Measurements from ENCODE around the gene LRTM2. TPM values are rescaled to one million over a fixed set of nuclear protein-coding genes. Genes with fewer than 3 reads are reported as not detected.

Gene LRTM2
- polyA plus RNA-seq, 1 donor (not counting 4 experiments of a cell fraction or from before 2014, with no cell fraction given), result not detected

- no peaks in the 10 kb centered on the region for H3K36me3 ChIP-seq (ENCODE audit: control insufficient read depth in 2 of 2, extremely low read depth in 1 of 2, insufficient read depth in 2 of 2, low read length in 2 of 2)
- H3K9me1 ChIP-seq (ENCODE audit: control insufficient read depth, extremely low read depth, insufficient read depth, low read length), result no peaks in the 10 kb centered on the region
- H2AFZ ChIP-seq (ENCODE audit: control insufficient read depth, low read length), result no peak overlapping the region
- no peaks in the 10 kb centered on the region for H3K27me3 ChIP-seq (ENCODE audit: control insufficient read depth, extremely low read depth, insufficient read depth, low read length)
- no peak overlapping the region for H3K4me2 ChIP-seq (ENCODE audit: control insufficient read depth, extremely low read depth, insufficient read depth, low read depth, low read length)
- FAIRE-seq, result no peak
- H3K4me3 ChIP-seq (ENCODE audit: control insufficient read depth in 2 of 3, extremely low read depth in 1 of 3, insufficient read depth in 2 of 3, low read depth in 1 of 3, low read length in 3 of 3), result no peak overlapping the region
- TF ChIP-seq CTCF (optimal IDR thresholded peaks at IDR 0.05 in 1 of 3, IDR thresholded peaks at IDR 0.05 in 1 of 3, conservative IDR thresholded peaks at IDR 0.05 in 1 of 3; ENCODE audit: extremely low read depth in 1 of 3, insufficient read depth in 2 of 3, low read length in 3 of 3), result no peak
- no peak for TF ChIP-seq EZH2 (IDR thresholded peaks at IDR 0.05; ENCODE audit: low read length)
- H4K20me1 ChIP-seq (ENCODE audit: control insufficient read depth, extremely low read depth, insufficient read depth, low read length), result no peaks in the 10 kb centered on the region
- H3K79me2 ChIP-seq (ENCODE audit: control insufficient read depth, insufficient read depth, low read length), result no peaks in the 10 kb centered on the region
- dilution Hi-C loops (cut with MboI; ENCODE audit: extremely low pct_ligation_motif_present, low sequenced_read_pairs), result no loop called here
- H3K9me3 ChIP-seq (ENCODE audit: control insufficient read depth, low read depth, low read length), result no peaks in the 10 kb centered on the region
- no peak overlapping the region for H3K9ac ChIP-seq (ENCODE audit: control insufficient read depth, extremely low read depth, insufficient read depth, low read length)
- no peak for DNase-seq (ENCODE audit: low read depth, low spot score)
- H3K27ac ChIP-seq (ENCODE audit: control insufficient read depth, insufficient read depth, low read length), result no peak overlapping the region
- no peaks in the 10 kb centered on the region for H3K4me1 ChIP-seq (ENCODE audit: control insufficient read depth, extremely low read depth, insufficient read depth, low read length)
Measured at GRCh38 chr12:1807087-1807860, 13.1 kb upstream of the LRTM2 start.

GRCh38 chr12:1808036-1808797 is 12.1 kb upstream of the LRTM2 start:
- Histone ChIP-seq H3K4me3 (ENCODE audit: control insufficient read depth in 2 of 3, extremely low read depth in 1 of 3, insufficient read depth in 2 of 3, low read depth in 1 of 3, low read length in 3 of 3) (no peak overlapping the region), H3K9me1 (ENCODE audit: control insufficient read depth, extremely low read depth, insufficient read depth, low read length) (no peaks in the 10 kb centered on the region), H3K79me2 (ENCODE audit: control insufficient read depth, insufficient read depth, low read length) (no peaks in the 10 kb centered on the region), H3K36me3 (ENCODE audit: control insufficient read depth in 2 of 2, extremely low read depth in 1 of 2, insufficient read depth in 2 of 2, low read length in 2 of 2) (no peaks in the 10 kb centered on the region), H3K9me3 (ENCODE audit: control insufficient read depth, low read depth, low read length) (no peaks in the 10 kb centered on the region), H3K27ac (ENCODE audit: control insufficient read depth, insufficient read depth, low read length) (no peak overlapping the region), H3K4me1 (ENCODE audit: control insufficient read depth, extremely low read depth, insufficient read depth, low read length) (no peaks in the 10 kb centered on the region), H2AFZ (ENCODE audit: control insufficient read depth, low read length) (no peak overlapping the region), H3K4me2 (ENCODE audit: control insufficient read depth, extremely low read depth, insufficient read depth, low read depth, low read length) (no peak overlapping the region), H3K27me3 (ENCODE audit: control insufficient read depth, extremely low read depth, insufficient read depth, low read length) (no peaks in the 10 kb centered on the region), H3K9ac (ENCODE audit: control insufficient read depth, extremely low read depth, insufficient read depth, low read length) (no peak overlapping the region), H4K20me1 (ENCODE audit: control insufficient read depth, extremely low read depth, insufficient read depth, low read length) (no peaks in the 10 kb centered on the region)
- DNase-seq (ENCODE audit: low read depth, low spot score) (no peak), FAIRE-seq (no peak)
- dilution Hi-C loops (cut with MboI; ENCODE audit: extremely low pct_ligation_motif_present, low sequenced_read_pairs), result no loop called here
- TF ChIP-seq EZH2 (IDR thresholded peaks at IDR 0.05; ENCODE audit: low read length), result no peak
- no peak for TF ChIP-seq CTCF (optimal IDR thresholded peaks at IDR 0.05 in 1 of 3, IDR thresholded peaks at IDR 0.05 in 1 of 3, conservative IDR thresholded peaks at IDR 0.05 in 1 of 3; ENCODE audit: extremely low read depth in 1 of 3, insufficient read depth in 2 of 3, low read length in 3 of 3)
